GM18909 (cell line): ENCODE results near the gene CLEC4D.
"Not testable (repeated sequence)": the region's sequence is repeated elsewhere in the genome, so short reads cannot be mapped to it uniquely, and the experiment has no call there.

Source experiments
- ATAC-seq: cut with Tn5 transposase; IDR thresholded peaks from one replicate; pipeline ENCODE4 v1.9.1; 2021; ENCODE audit warnings: mild to moderate bottlenecking; ENCODE audit not compliant: unreplicated experiment, poor library complexity

CLEC4D gene

DNA sequence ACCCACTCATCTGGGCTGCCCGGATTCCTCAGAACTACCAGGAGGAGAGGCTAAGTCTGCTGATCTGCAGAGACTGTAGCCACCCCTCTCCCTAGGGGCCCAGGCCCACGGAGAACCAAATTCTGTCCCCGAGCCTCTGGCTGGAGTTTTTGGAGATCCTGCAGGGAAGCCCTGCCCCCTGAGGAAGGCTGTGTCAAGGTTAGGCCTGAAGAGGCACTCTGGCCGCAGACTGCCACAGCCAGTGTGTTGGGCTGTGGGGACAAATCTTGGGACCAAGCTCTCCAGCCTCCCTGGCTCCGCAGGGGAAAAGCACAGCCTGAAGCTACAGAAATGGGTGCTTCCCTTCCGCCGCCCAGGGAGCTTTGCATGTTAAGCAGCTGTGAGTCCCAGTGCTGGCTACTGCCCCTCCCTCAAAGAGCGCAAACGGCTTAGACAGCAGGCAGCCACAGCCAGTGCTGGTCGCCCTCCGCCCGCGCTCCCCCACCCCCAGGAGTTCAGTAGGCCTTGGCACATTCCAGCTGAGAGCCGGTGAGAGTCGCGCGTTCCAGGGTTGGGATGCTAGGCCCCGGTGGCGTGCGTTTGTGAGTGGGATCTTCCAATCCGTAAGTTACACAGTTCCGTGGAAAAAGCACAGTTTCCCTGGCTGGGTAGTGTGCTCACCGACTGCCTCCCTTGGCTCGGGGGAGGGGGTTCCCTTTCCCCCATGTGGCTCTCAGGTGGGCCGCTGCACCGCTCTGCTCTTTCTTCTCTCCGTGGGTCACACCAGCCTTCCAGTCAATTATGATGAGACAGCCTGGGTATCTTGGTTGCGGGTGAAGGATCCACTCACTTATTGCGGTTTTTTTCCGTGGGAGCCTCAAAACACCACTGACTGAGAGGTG is 14.2 kb downstream of the CLEC4D start:
- ATAC-seq: no peak

DNA sequence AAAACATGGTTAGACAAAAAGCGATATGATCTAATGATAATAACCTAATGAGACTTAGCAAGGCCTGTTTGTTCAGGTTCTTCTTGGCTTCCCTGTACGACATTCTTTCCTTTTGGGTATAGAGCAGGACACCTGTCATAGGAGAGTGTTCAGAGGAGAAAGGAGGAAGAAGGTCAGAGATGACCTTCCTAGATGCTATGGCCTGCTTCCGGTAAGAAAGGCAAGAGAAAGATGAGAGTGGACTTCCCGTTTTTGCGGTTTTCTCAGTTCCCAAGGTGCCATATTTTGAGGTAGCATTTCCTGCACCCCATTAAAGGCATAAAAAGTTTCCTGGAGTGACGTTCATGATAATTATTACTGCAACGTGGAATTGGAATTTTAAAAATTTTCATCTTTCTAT is 18.7 kb downstream of the CLEC4D start:
- no peak for ATAC-seq

DNA sequence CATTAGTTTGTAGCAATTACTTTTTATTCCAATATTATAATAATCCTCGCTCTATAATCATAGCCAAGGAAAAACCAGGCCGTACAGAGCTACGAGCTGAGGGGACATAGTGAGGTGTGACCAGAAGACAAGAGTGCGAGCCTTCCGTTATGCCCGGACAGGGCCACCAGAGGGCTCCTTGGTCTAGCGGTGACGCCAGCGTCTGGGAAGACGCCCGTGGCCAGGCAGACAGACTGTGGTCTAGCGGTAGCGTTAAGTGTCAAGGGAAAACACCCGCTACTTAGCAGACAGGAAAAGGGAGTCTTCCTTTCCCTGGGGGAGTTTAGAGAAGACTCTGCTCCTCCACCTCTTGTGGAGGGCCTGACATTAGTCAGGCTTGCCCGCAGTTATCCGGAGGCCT is 24.5 kb downstream of the CLEC4D start:
- not testable (repeated sequence) for ATAC-seq

DNA sequence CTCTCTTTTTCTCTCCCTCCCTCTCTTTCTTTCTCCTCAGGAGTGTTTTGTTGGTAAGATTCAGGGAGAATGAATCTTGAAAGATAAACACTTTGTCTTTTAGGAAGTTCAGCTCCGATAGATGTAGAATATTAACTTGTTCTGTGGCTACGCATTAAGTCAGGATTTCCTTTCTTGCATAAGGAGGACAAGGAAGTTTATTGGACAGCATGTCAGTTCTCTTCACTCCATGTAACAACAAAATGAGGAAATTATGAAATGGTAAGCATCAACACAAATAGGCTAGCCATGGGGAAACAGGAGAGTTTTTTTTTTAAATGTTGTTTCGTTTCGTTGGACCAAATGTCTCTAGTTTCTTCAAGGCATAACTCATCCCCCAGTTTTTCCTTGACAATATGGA is 27.5 kb downstream of the CLEC4D start, which contains the start of gene CLEC4E:
TSS of gene CLEC4E (minus strand) at position 75 of the 400 bp plus-strand sequence. CDS start 108 bp downstream, outside the sequence.
- not testable (repeated sequence) for ATAC-seq

DNA sequence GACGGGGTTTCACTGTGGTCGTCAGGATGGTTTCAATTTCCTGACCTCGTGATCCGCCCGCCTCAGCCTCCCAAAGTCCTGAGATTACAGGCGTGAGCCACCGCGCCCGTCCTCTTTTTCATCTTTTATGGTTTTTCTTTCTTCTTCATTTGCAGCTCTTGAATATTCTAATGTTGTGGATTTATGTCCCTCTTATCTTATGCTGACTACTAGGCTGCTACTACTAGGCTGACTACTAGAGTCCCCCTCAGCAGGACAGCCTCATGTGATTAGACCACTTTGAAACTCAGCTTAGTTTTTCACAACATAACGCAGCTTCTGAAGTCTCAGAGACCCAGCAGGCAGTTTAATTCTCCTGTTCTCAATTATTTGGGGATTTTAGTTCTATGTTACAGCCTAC is 28.3 kb downstream of the CLEC4D start:
- ATAC-seq: no peak

DNA sequence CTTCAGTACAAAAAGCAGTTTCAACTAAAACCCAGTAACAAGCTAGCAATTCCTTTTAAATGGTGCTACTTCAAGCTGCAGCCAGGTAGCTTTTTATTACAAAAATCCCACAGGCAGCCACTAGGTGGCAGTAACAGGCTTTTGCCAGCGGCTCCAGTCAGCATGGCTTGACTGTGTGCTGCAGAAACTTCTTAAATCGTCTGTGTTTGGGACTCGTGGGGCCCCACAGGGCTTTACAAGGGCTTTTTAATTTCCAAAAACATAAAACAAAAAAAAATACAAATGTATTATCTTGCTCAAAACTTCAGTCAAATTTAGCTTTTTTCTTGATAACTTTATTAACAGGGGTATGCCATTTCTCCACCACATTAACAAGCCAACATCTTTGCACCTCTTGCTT is 31.0 kb downstream of the CLEC4D start:
- peak; percentile 71 for ATAC-seq

DNA sequence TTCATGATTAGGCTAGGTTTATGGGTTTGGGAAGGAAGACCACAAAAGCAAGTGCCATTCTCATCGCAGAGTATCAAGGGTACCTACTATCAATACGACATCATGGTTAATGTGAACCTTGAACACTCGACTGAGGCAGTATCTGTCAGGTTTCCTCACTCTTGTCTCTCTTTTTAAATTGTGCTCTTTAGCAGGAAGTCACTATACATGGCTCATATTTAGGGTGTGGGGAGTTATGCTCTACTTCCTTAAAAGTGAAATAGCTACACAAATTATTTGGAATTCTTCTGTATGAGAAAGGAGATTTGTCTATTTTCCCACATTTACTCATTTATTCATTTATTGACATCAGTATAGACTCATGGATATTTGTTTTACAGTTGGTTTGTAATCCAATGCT is 33.3 kb downstream of the CLEC4D start:
- no peak for ATAC-seq

DNA sequence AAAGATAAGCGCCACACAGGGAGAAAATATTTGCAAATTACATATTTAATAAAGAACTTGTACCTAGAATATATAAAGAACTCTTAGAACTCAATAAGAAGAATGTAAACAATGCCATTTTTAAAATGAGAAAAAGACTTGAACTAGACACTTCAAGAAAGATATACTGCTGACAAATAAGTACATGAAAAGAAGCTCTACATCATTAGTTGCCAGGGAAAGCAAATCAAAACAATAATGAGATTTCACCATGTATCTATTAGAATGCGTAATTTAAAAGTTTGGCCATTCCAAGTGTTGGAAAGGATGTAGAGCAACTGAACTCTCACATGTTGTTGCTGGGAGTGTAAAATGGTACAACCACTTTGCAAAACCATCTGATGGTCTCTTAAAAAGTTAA is 34.3 kb downstream of the CLEC4D start:
- no peak for ATAC-seq

DNA sequence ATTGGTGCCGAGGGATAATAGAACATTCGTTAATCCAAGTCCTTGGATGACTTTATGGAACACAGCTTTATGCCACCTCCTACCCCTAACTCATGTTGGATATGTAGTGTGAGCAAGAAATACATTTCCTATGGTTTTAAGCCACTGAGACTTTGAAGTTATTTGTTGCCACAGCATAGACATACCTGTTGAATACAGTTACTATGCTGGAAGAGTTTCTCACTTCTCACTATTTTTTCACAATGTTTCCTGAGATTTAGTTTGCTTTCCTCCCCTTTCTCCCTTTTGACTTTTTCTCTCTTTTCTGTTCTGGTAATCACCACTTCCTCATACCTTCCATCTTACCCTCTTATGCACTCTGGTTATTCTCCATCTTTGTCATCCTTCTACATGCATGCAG is 34.9 kb downstream of the CLEC4D start:
- no peak for ATAC-seq

DNA sequence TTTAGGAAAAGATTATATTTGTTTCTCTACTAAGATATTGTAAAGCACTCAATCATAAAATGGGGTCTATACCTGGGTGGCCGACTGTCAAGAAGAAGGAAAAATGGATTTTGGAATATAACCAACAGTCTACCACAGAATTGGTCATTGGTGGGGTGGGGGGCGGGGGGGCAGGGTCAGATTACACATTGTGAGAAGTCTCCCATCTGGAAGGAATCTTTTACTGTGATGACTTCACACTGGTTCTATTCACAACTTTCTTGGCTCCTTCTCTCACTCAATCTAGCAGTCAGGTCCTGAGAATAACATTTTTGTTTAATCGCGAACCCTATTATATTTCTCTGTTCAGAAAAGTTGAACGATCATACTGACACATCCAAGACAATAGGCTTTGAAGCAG is 36.1 kb downstream of the CLEC4D start:
- no peak for ATAC-seq

DNA sequence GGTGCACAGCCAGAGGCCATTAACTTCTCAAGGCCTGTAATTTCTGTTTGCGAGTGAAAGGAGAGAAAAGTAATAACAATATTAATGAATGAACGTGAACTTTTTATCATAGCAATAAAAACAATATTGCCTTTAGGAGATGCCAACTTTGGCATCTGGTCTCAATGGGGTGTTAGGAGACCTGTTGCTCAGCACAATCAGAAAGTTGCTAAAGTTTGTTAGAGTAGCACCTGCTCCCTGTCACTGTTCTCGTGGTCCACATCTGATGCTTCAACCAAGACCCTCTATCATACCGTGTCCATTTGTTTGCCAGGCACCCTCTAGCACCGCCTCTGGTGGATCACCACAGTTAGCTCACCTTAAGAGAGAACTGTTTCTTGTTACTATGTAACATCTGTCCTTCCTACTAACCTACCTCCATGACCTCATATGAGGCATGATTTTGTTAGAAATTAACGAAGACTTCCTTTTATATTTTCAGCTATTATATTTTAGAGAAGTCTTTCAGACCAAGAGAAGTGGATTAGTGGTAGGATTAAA is 39.9 kb downstream of the CLEC4D start:
- ATAC-seq: no peak

DNA sequence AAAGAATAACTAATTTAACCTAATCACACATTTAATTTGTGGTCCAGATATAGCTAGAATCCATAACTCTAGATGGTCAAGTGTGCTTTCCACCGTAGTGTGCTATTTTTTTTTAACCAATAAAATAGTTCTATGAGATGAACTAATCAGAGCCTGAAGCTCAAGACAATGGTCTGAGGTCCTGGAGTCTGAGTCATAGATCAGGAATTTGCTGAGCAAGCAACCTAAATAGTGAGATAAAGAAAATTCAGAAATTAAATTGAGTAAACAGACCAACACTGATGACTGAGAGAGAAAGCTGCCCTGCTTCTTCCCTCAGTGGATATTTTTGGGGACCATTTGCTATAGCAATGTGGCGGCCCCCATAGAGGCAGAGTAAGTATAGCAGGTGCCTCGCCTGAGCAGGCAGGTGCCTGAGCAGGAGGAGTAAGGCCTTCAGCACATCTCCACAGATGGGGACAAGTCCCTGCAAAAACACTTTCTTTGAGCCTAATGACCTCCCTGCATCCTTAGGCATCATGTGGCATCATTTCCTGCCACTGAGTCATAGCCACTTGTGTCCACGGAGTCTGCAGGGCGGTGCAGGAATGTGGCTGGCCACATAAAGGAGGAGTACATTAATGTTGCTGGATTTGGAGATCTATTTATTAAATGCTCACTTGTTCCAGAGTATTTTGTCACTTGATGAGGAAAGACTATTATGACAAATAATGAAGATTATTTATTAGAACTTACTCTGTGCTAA is 41.3 kb downstream of the CLEC4D start:
- ATAC-seq: no peak

DNA sequence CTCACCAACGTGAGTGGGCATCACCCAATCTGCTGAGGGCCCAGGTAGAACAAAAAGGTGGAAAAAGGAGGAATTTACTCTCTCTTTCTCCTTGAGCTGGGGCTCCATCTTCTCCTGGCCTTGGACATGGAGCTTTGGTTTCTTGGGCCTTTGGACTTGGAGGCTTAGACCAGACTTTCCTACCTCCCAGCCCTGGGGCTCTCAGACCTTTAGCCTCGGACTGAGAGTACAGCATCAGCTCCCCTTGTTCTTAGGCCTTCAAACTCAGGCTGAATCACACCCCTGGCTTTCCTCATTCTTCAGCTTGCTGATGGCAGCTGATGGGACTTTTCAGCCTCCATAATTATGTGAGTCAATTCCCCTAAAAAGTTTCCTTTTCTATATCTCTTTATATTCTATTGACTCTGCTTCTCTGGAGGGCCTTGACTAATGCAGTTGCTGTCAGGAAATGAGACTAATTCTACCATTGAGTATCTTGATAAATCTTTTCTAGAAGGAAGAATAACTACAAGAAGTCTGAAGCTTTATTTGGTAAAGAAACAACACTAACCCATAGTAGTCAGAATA is 43.3 kb downstream of the CLEC4D start:
- no peak for ATAC-seq

DNA sequence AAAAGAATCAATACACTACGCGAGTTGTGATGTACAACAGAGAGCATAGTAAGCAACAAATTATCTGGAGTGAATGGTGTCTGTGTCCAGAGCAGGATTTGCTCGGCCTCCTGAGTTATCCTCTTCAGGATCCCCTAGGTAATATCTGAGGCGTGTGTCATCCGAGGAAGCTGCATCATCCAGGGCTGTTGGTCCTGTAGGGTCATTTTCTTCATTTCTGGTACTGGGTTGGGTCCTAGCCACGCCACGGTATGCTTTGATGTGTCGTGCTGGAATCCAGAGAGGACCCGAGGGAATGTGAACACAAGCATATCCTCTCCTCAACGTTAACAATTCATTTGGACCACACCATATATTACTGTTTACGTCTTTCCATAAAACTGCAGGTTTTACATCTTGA is 46.4 kb downstream of the CLEC4D start:
- no peak for ATAC-seq

DNA sequence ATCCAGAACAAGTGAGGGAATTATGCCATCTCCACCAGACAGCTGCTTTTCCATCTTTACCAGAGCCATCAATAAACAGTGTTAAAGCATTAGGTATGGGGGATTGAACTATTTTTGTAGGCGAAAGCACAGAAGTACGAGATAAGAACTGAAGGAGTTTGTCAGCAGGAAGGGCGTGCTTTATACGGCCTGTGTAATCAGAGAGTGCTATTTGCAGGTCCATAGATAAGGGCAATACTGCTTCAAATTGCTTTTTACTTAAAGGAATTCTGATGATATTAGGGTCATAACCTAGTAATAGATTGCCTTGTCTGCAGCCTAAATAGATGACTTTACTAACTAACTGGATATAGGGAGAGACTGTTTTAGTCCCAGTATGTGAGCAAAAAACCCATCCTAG is 47.7 kb downstream of the CLEC4D start:
- ATAC-seq: no peak

DNA sequence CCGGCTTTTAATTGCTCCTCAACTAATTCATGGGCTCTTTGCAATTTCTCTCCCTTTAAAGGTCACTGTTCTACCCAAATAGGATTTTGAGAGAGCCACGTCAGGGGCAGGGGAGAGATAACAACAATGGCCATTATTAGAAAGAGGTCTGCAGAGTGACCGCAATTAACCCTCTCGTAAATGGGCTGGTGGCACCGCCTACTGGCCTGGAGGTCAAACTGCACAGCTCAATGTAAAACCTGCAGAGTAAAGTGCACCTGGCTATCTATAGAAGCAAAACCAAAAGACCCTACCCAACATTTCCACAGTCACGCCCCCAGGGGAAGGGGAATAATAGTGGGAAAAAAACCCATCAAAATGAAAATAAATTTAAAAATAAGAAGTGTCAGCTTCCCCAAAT is 49.0 kb downstream of the CLEC4D start:
- ATAC-seq: no peak

DNA sequence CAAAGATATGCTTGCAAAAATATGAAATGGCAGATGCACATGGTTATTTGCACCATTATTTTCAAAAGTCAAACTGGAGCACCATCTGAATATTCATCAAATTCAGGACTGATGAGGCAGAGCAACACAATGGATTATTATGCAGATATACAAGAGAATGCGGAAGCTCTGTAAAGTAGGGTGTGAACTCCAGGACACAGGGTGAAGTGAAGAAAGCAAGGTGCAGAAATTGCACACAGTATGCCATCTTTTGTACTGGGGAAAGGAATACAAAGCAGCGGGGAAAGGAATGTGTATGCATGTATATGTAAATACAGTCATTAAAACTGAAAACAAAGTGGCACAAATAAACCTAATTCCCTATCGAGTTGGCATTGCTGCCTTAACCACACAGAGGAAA is 50.1 kb downstream of the CLEC4D start:
- ATAC-seq: no peak

DNA sequence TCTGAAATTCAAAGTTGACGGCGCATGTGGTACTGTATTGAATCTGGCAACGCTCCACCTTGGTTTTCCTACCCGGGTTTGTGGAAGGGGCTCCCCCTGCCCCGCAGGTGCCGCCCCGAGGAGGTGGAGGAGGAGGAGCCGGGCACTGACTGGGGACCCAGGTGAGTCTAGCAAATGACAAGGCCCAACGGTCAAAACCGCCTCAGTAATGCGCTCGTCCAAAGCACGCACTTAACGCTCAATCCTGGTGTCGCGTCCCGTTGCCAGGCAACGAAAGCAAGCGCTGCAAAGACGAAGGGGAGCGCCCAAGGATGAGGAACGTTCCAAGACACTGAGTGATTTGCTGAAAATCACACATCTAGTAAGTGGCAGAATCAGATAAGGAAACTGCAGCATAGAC is 51.4 kb downstream of the CLEC4D start:
- no peak for ATAC-seq

DNA sequence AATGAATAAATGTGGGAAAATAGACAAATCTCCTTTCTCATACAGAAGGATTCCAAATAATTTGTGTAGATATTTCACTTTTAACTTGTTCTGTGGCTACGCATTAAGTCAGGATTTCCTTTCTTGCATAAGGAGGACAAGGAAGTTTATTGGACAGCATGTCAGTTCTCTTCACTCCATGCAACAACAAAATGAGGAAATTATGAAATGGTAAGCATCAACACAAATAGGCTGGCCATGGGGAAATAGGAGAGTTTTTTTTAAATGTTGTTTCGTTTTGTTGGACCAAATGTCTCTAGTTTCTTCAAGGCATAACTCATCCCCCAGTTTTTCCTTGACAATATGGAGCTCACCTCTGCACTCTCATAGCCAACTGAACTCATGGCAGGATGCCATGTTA is 52.7 kb downstream of the CLEC4D start:
- ATAC-seq: not testable (repeated sequence)

DNA sequence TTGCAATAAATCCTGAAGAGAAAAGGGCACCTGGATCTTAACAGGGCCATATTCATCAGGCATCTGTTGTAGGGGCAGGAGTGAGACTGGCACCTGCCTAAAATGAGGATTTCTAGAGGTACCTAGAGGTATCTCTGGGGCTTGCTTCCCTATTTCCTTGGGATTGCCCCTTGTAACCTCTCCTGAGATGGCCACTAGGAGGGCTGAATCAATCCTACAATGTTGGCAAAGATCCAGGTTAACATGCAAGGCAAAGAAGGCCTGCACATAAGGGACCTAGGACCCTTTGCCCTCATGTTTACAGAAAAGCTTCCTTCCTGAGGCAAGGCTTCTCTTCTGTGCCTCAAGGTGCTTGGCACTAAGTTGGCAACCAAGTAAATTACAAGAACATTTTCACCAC is 53.2 kb downstream of the CLEC4D start:
- no peak for ATAC-seq
